Vagina (tissue), 2 donors: ENCODE results near the gene BBS5.

ENCODE experiments used
- POLR2AphosphoS5 ChIP-seq, 2 donors: sonication (generic); formaldehyde crosslinking; IDR thresholded peaks; one replicate each; pipeline ENCODE4 v1.9.0; 2017; ENCODE audit warnings: antibody characterized with exemption in 2 of 2, mild to moderate bottlenecking in 2 of 2, low read depth in 1 of 2; ENCODE audit not compliant: insufficient read depth in 1 of 2
- TF ChIP-seq, protein P1 (sequence below), 3 experiments: fragments of 450-650 bp in 2 of 3; fragments of 200-600 bp in 1 of 3; sonication (generic) in 1 of 3; IDR thresholded peaks; one replicate each; pipeline ENCODE4 v1.5.1; 2017 to 2019; ENCODE audit warnings: antibody characterized with exemption in 3 of 3, mild to moderate bottlenecking in 2 of 3, moderate library complexity in 2 of 3

GRCh38 chr2:169509955-169510354 lies 30.7 kb downstream of the BBS5 start:
- TF ChIP-seq, protein P1, sequence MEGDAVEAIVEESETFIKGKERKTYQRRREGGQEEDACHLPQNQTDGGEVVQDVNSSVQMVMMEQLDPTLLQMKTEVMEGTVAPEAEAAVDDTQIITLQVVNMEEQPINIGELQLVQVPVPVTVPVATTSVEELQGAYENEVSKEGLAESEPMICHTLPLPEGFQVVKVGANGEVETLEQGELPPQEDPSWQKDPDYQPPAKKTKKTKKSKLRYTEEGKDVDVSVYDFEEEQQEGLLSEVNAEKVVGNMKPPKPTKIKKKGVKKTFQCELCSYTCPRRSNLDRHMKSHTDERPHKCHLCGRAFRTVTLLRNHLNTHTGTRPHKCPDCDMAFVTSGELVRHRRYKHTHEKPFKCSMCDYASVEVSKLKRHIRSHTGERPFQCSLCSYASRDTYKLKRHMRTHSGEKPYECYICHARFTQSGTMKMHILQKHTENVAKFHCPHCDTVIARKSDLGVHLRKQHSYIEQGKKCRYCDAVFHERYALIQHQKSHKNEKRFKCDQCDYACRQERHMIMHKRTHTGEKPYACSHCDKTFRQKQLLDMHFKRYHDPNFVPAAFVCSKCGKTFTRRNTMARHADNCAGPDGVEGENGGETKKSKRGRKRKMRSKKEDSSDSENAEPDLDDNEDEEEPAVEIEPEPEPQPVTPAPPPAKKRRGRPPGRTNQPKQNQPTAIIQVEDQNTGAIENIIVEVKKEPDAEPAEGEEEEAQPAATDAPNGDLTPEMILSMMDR (IDR thresholded peaks at IDR 0.05), result no peak
- no peak for TF ChIP-seq POLR2AphosphoS5 (IDR thresholded peaks at IDR 0.05; ENCODE audit: insufficient read depth in 1 of 2, low read depth in 1 of 2)
